NCI-H510A treated with DMSO at 0.1 percent for 48 hours (cell line): ENCODE results near the gene SCNN1B.
"Not testable (repeated sequence)": the region's sequence is repeated elsewhere in the genome, so short reads cannot be mapped to it uniquely, and the experiment has no call there.

Experiments used
- DNase-seq: peaks from one replicate; lab custom pipeline; 2025; lab: John Stamatoyannopoulos, UW

The SCNN1B gene

DNA sequence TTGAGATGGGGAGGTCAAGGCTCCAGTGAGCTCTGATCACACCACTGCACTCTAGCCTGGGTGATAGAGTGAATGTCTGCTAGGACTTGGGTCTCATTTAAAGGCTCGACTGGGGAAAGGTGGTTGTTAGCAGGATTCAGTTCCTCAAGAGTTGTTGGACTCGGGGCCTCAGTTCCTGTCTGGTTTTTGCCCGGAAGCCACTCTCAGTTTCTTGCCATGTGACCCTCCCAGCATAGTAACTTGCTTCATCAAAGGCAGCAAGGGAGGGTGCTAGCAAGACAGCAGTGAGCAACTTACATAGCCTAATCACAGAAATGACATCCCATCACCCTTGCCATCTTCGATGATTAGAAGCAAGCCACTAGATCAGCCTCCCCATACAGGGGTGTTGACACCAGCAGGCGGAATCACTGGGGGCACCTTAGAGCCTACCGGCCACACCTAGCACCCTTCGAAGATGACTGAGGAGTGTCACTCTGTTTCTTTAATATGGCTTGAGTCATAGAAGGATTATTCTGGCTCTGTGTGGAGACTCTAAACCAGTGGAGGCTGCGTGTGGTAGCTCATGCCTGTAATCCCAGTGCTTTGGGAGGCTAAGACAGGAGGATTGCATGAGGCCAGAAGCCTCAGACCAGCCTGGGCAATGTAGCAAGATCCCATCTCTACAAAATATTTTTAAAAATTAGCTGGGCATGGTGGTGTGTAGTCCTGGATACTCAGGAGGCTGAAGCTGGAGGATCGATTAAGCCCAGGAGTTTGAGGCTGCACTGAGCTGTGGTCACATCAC lies 13.2 kb upstream of the SCNN1B start:
- DNase-seq: no peak

GRCh38 chr16:23290189-23291062 lies 11.7 kb upstream of the SCNN1B start:
- no peak for DNase-seq

DNA sequence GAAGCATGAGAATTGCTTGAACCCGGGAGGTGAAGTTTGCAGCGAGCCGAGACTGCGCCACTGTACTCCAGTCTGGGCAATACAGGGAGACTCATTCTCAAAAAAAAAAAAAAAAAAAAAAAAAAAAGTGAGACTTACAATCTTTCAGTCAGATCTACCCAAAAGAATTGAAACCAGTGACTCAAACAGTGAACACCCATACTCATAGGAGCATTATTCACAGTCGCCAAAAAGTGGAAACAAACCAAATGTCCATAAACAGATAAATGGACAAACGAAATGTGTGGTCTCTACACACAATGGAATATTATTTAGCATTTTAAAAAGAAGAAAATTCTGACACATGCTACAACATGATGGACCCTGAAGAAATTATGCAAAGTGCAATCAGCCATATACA lies 9.1 kb upstream of the SCNN1B start:
- DNase-seq: no peak

DNA sequence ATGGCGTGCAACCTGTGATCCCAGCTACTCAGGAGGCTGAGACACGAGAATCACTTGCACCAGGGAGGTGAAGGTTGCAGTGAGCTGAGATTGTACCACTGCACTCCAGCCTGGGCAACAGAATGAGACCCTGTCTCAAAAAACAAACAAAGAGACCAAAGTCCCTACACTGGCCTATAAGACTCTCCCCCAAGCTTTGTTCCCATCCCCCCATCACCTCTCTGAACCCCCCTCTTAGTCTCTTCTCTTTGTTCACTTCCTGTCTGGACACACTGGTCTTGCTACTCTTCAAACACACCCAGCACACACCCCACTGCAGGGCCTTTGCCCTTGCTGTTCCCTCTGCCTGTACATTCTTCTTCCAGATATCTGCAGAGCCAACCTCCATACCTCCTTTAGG lies 7.8 kb upstream of the SCNN1B start:
- no peak for DNase-seq

- no peak for DNase-seq
Measured at GRCh38 chr16:23296994-23297393, 5.1 kb upstream of the SCNN1B start.

DNA sequence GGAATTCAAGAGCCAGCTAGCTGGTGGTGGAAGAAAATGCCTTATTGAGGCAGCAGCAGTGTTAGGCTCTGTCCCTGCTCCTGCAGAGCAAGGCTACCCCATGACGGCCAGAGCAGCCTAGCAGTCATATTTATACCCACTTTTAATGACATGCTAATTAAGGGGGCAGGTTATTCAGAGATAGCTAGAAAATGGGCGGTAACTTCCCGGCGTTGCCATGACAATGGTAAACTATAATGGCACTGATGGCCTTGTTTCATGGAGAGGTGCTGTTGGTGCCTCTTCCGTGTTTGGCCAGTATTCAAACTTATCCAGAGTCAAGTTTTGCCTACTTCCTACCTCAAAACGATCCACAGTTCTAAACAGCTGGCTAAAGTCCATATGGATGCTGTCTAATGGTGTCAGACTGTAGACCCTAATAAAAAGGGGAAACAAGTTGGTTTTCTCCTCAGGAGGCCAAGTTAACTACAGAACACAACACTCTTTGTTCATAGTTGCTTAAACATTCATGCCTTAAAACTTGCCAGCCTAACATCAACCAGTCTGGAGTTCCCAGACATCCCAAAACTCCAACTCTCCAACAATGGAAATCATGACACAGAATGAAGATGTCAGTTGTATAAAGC lies 3.7 kb upstream of the SCNN1B start:
- no peak for DNase-seq

DNA sequence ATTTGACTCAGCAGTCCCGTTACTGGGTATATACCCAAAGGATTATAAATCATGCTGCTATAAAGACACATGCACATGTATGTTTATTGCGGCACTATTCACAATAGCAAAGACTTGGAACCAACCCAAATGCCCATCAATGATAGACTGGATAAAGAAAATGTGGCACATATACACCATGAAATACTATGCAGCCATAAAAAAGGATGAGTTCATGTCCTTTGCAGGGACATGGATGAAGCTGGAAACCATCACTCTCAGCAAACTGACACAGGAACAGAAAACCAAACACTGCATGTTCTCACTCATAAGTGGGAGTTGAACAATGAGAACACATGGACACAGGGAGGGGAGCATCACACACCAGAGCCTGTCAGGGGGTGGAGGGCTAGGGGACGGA lies 2.3 kb upstream of the SCNN1B start:
- not testable (repeated sequence) for DNase-seq

DNA sequence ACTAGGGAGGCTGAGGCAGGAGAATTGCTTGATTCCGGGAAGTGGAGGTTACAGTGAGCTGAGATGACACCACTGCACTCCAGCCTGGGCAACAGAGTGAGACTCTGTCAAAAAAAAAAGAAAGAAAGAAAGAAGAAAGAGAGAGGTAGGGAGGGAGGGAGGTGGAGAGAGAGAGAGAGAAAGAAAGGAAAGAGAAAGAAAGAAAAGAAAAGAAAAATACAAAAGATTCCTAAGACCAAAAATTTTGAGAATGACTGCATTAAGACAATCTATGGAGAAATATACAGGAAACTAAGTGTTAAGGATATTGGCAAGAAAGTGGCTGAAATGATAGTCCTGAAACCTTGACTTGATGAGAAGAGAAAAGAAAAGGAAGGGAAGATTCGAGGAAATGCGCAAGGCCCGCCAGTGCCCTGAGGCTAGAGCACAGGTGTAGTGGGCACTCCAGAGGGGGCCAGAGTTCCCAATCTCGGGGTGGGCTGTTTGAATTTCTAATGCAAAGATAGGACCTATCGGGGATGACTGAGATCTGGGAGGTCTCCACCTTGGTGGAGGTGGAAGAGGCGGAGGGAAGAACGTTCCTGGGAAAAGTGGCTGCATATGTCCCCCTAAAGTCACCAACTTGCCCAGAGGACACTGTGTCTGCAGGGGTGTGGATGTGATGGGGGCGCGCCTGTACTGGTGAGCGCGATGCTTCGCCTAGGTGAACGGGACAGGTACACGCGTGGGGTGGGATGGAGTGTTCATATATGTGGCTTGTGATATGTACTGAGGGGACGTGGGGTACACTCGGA lies 654 bp upstream of the SCNN1B start:
- no peak for DNase-seq

- no peak for DNase-seq
Measured at GRCh38 chr16:23303685-23304084, 1.6 kb downstream of the SCNN1B start.

- DNase-seq: no peak
Measured at GRCh38 chr16:23304620-23305019, 2.5 kb downstream of the SCNN1B start.

- no peak for DNase-seq
Measured at GRCh38 chr16:23306199-23307100, 4.3 kb downstream of the SCNN1B start.

- DNase-seq: no peak
Measured at GRCh38 chr16:23310217-23310616, 8.1 kb downstream of the SCNN1B start.

- no peak for DNase-seq
Measured at GRCh38 chr16:23310744-23311143, 8.6 kb downstream of the SCNN1B start.

GRCh38 chr16:23316232-23316631 lies 14.1 kb downstream of the SCNN1B start:
- no peak for DNase-seq

DNA sequence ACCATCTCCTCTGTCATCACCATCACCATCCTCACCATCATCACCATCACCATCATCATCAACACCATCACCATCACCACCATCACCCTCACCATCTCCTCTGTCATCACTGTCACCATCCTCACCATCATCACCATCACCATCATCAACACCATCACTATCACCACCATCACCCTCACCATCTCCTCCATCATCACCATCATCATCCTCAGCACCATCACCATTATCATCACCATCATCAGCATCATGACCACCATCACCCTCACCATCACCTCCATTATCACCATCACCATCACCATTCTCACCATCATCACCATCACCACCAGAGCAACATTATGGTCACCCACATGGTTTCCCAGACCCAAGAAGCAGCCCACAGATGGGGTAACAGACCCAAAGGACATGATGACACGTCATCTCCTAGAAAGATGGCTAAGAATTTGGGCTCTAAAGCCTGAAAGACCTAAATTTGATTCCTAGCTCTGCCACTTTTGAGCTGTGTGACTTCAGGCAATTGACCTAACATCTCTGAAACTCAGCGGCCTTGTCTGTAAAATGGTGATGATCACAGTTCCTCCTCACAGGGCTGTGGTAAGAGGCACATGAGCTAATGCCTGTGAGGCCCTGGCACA lies 14.6 kb downstream of the SCNN1B start:
- no peak for DNase-seq

- DNase-seq: peak; percentile 92
Measured at GRCh38 chr16:23317266-23317661, 15.2 kb downstream of the SCNN1B start.

DNA sequence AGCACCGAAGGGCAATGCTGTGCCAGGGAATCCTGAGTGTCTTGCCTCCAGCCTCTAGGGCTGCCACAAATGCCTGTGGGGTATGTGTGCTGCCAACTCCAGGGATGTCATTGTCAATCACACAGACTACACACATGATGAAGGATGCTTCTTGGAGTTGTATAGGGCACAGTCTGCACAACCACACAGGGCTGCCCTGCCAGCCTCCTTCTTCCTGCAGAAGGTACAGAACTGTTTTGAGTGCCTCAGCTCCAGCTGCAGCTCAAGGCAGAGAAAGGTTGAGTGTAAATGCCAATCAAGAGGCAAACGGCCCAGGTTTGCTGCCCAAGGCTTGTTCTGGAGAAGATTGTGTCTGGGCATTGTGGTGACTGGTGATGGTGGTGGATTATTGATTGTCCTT lies 15.6 kb downstream of the SCNN1B start:
- DNase-seq: no peak

- peak; percentile 61 for DNase-seq
Measured at GRCh38 chr16:23318639-23319038, 16.5 kb downstream of the SCNN1B start.

- no peak for DNase-seq
Measured at GRCh38 chr16:23319861-23320615, 17.9 kb downstream of the SCNN1B start.

- no peak for DNase-seq
Measured at GRCh38 chr16:23320693-23321092, 18.6 kb downstream of the SCNN1B start.
